ENCODE measurements around the gene TMEM266. TPM values are rescaled to one million over a fixed set of nuclear protein-coding genes. Genes with fewer than 3 reads are reported as not detected.

Gene TMEM266
- polyA plus RNA-seq, 1 experiment, result not detected

DNA sequence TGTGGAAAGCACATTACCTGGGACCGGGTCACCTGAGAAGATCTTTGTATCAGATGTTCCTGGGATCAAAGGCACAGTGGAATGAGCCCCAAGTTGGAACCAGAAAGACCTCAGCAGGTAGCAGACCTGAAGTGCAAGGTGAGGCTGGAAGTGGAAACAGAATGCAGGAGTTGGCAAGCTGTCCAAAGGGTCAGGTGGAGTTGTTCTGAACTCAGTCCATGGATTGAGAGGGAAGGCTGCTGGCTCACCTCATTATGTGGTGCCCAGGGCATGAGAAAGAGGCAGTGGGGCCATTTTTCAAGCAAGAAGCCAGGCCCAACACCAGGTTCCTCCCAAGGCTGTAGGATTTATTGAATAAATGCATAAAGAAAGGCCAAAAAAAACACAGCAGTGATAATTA is 49.3 kb downstream of the TMEM266 start:
- no peak for DNase-seq (ENCODE audit: low read depth, low spot score)
- POLR2A ChIA-PET, result no interaction called here
- CTCF ChIA-PET, result no interaction called here
- H3K9me3 ChIP-seq (ENCODE audit: control insufficient read depth, insufficient read depth, low read length), result no peaks in the 10 kb centered on the region
- H3K27ac ChIP-seq (ENCODE audit: low read depth, low read length), result no peak overlapping the region
- TF ChIP-seq, protein P1, sequence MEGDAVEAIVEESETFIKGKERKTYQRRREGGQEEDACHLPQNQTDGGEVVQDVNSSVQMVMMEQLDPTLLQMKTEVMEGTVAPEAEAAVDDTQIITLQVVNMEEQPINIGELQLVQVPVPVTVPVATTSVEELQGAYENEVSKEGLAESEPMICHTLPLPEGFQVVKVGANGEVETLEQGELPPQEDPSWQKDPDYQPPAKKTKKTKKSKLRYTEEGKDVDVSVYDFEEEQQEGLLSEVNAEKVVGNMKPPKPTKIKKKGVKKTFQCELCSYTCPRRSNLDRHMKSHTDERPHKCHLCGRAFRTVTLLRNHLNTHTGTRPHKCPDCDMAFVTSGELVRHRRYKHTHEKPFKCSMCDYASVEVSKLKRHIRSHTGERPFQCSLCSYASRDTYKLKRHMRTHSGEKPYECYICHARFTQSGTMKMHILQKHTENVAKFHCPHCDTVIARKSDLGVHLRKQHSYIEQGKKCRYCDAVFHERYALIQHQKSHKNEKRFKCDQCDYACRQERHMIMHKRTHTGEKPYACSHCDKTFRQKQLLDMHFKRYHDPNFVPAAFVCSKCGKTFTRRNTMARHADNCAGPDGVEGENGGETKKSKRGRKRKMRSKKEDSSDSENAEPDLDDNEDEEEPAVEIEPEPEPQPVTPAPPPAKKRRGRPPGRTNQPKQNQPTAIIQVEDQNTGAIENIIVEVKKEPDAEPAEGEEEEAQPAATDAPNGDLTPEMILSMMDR (IDR thresholded peaks at IDR 0.05; ENCODE audit: low read depth, low read length), result no peak
- H3K27me3 ChIP-seq (ENCODE audit: control insufficient read depth, insufficient read depth, low read length), result peaks cover 6% of the 10 kb centered on the region
- H3K4me3 ChIP-seq (ENCODE audit: low read depth, low read length), result no peak overlapping the region

DNA sequence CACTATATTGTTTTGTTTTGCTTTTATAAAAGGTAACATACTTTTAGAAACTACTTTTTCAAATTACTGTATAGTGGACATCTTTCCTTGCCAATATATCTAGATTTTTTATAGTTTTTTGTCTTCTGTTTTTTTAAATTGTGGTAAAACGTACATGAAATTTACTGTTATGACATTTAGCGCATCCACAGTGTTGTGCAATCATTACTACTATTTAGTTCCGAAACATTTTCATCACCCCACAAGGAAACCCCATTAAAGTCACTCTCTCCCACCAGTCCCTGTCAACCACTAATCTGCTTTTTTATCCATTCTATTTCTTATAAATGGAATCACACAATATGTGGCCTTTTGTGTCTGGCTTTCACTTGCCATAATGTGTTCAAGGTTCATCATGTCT is 54.8 kb downstream of the TMEM266 start:
- TF ChIP-seq, protein P1 (IDR thresholded peaks at IDR 0.05; ENCODE audit: low read depth, low read length), result no peak
- DNase-seq (ENCODE audit: low read depth, low spot score), result no peak
- ChIA-PET POLR2A (no interaction called here), CTCF (no interaction called here)
- no peak overlapping the region for H3K4me3 ChIP-seq (ENCODE audit: low read depth, low read length)
- no peak overlapping the region for H3K27ac ChIP-seq (ENCODE audit: low read depth, low read length)
- peaks cover 8% of the 10 kb centered on the region for H3K27me3 ChIP-seq (ENCODE audit: control insufficient read depth, insufficient read depth, low read length)
- H3K9me3 ChIP-seq (ENCODE audit: control insufficient read depth, insufficient read depth, low read length), result no peaks in the 10 kb centered on the region

DNA sequence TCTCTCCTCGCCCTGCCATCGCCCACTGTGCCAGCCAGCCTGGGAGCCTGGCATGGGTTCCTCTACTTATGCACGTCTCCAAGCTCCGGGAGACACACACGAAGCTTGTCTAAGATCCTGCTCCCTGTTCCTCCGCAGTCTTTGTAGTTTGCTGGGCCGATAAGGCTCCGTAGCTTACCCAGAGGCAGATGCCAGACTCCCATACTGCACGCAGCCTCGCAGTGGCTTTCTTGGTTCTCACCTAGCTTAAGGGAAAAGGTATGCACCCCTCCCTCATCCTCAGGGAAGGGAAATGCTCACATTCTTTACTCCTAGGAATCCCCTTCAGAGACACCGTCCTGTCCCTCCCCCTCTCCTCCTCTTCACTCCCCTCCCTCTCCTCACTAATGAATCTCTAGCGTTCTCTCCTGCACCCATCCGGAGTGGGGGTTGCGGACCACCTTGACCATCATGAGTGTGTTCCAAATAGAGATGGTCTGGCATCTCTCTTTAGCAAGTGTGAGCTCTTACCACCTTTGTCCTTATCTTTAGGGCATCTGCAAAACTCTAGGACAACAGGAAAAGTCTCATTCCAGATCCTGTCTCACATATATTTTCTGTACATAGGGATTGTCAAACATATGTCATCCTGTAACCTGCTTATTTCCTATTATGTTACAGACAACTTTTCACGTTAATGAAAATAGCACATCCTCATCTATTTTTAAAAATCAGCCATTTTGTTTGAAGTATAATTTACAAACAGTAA is 56.5 kb downstream of the TMEM266 start:
- ChIA-PET CTCF (no interaction called here), POLR2A (no interaction called here)

DNA sequence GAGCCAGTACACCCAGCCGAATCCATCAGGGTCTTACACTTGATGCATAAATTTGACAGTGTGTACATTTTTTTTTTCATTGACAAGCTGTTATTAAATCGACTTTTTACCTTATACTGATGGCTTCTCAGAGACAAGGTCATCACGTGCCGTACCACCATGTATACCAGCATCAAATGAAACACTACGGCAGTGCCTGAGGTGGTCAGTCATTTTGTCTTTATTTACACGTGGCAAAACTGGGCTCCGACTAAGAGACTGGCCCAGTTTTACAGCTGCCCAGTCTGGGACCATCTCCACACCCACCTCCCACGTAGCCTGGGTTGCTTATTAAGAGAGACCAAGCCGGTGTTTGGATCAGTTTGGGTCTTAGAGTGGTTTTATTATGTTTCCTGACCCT is 57.4 kb downstream of the TMEM266 start:
- Histone ChIP-seq H3K27me3 (ENCODE audit: control insufficient read depth, insufficient read depth, low read length) (peaks cover 10% of the 10 kb centered on the region), H3K27ac (ENCODE audit: low read depth, low read length) (no peak overlapping the region), H3K9me3 (ENCODE audit: control insufficient read depth, insufficient read depth, low read length) (no peaks in the 10 kb centered on the region), H3K4me3 (ENCODE audit: low read depth, low read length) (no peak overlapping the region)
- TF ChIP-seq, protein P1 (IDR thresholded peaks at IDR 0.05; ENCODE audit: low read depth, low read length), result no peak
- POLR2A ChIA-PET, result no interaction called here
- CTCF ChIA-PET, result no interaction called here
- DNase-seq (ENCODE audit: low read depth, low spot score), result no peak

More for the DNA sequence above, 56.5 kb downstream of the TMEM266 start:
- no peak for DNase-seq (ENCODE audit: low read depth, low spot score)
- no peaks in the 10 kb centered on the region for H3K9me3 ChIP-seq (ENCODE audit: control insufficient read depth, insufficient read depth, low read length)
- H3K27me3 ChIP-seq (ENCODE audit: control insufficient read depth, insufficient read depth, low read length), result peaks cover 10% of the 10 kb centered on the region
- no peak overlapping the region for H3K27ac ChIP-seq (ENCODE audit: low read depth, low read length)
- TF ChIP-seq, protein P1 (IDR thresholded peaks at IDR 0.05; ENCODE audit: low read depth, low read length), result no peak
- no peak overlapping the region for H3K4me3 ChIP-seq (ENCODE audit: low read depth, low read length)

DNA sequence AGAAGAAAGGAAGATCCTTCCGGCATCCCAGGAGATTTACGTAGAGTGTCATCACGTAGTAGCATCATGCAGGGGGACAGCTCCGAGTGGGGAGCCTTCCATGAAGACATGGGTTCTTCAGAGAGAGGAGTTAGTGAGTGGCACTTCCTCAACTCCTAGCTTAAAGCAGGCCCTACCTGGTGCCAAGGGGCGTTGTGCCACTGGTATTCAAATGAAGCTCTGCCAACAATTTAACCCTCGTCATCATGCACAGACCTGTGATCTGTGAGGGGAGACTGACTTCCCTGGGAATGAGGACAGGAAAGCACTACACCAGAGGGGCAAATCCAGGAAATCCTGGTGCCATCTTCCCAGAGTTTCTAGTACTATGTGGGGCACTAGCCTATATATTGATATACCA is 59.0 kb downstream of the TMEM266 start:
- CTCF ChIA-PET, result no interaction called here
- Histone ChIP-seq H3K27me3 (ENCODE audit: control insufficient read depth, insufficient read depth, low read length) (peaks cover 11% of the 10 kb centered on the region), H3K4me3 (ENCODE audit: low read depth, low read length) (no peak overlapping the region), H3K9me3 (ENCODE audit: control insufficient read depth, insufficient read depth, low read length) (no peaks in the 10 kb centered on the region), H3K27ac (ENCODE audit: low read depth, low read length) (no peak overlapping the region)
- POLR2A ChIA-PET, result no interaction called here
- no peak for DNase-seq (ENCODE audit: low read depth, low spot score)
- TF ChIP-seq, protein P1 (IDR thresholded peaks at IDR 0.05; ENCODE audit: low read depth, low read length), result no peak
